HepG2 (cell line): ENCODE data around the gene NEU1. TPM values are rescaled to one million over a fixed set of nuclear protein-coding genes. Genes with fewer than 3 reads are reported as not detected.
A peak's percentile ranks its signal among the peaks of the same experiment; 100 is the strongest.

Experiments
- HMG20A ChIP-seq: IDR thresholded peaks from 2 replicates; pipeline ENCODE4 v1.6.1; 2016; ENCODE audit warnings: borderline replicate concordance
- HNF4A ChIP-seq: sonication (generic); formaldehyde crosslinking; IDR thresholded peaks from 2 replicates; pipeline ENCODE4 v1.4.0; 2020; ENCODE audit warnings: missing genetic modification reagents
- IKZF1 ChIP-seq: fragments of 450-650 bp; IDR thresholded peaks from 2 replicates; pipeline ENCODE4 v1.7.1; 2016
- IRF9 ChIP-seq: sonication (generic); formaldehyde crosslinking; IDR thresholded peaks from 2 replicates; pipeline ENCODE4 v1.8.0; 2022; ENCODE audit warnings: missing genetic modification reagents, mild to moderate bottlenecking, borderline replicate concordance
- KDM5A ChIP-seq: fragments of 200-600 bp; sonication (generic); IDR thresholded peaks from 2 replicates; pipeline ENCODE4 v1.7.0; 2018; ENCODE audit warnings: antibody characterized with exemption, mild to moderate bottlenecking, low read length, borderline replicate concordance
- MAFG ChIP-seq: sonication (generic); formaldehyde crosslinking; IDR thresholded peaks from 2 replicates; pipeline ENCODE4 v1.5.1; 2020; ENCODE audit warnings: mild to moderate bottlenecking, missing genetic modification reagents
- MIER2 ChIP-seq: IDR thresholded peaks from 2 replicates; pipeline ENCODE4 v1.6.1; 2016; ENCODE audit warnings: missing biosample characterization, missing genetic modification reagents
- NR2F6 ChIP-seq, 2 experiments: IDR thresholded peaks; 2 replicates each; pipeline ENCODE4 v1.6.1; 2016; ENCODE audit warnings: antibody characterized with exemption in 1 of 2, mild to moderate bottlenecking in 1 of 2
- POGZ ChIP-seq: sonication (generic); formaldehyde crosslinking; IDR thresholded peaks from 2 replicates; pipeline ENCODE4 v1.4.0; 2020; ENCODE audit warnings: mild to moderate bottlenecking, missing genetic modification reagents
- RFXAP ChIP-seq: sonication (generic); formaldehyde crosslinking; IDR thresholded peaks from 2 replicates; pipeline ENCODE4 v1.4.0; 2020; ENCODE audit warnings: missing genetic modification reagents, borderline replicate concordance
- SALL1 ChIP-seq: sonication (generic); formaldehyde crosslinking; IDR thresholded peaks from 2 replicates; pipeline ENCODE4 v1.8.0; 2022; ENCODE audit warnings: mild to moderate bottlenecking, missing genetic modification reagents
- SATB2 ChIP-seq: sonication (generic); formaldehyde crosslinking; IDR thresholded peaks from 2 replicates; pipeline ENCODE4 v1.5.0; 2020; ENCODE audit warnings: missing genetic modification reagents
- SOX6 ChIP-seq, 2 experiments: fragments of 450-650 bp in 1 of 2; sonication (generic) in 1 of 2; formaldehyde crosslinking in 1 of 2; IDR thresholded peaks; 2 replicates each; pipeline versions ENCODE4 v1.4.0 to v1.6.1; 2017 to 2020; ENCODE audit warnings: antibody characterized with exemption in 1 of 2, mild to moderate bottlenecking in 1 of 2, missing genetic modification reagents in 1 of 2
- SRY ChIP-seq: sonication (generic); formaldehyde crosslinking; IDR thresholded peaks from 2 replicates; pipeline ENCODE4 v1.8.0; 2022; ENCODE audit warnings: mild to moderate bottlenecking, missing genetic modification reagents
- ZBTB14 ChIP-seq: sonication (generic); formaldehyde crosslinking; IDR thresholded peaks from 2 replicates; pipeline ENCODE4 v1.4.0; 2020; ENCODE audit warnings: missing genetic modification reagents
- ZHX2 ChIP-seq, 2 experiments: sonication (generic) in 1 of 2; formaldehyde crosslinking in 1 of 2; IDR thresholded peaks; 2 replicates each; pipeline versions ENCODE4 v1.6.1 to v1.9.0; 2014 to 2022; ENCODE audit warnings: antibody characterized with exemption in 1 of 2, borderline replicate concordance in 1 of 2, inconsistent platforms in 1 of 2, low read depth in 1 of 2, missing genetic modification reagents in 1 of 2
- ZNF256 ChIP-seq: sonication (generic); formaldehyde crosslinking; conservative IDR thresholded peaks from 2 replicates; pipeline ENCODE4 v1.4.0; 2020; ENCODE audit warnings: missing genetic modification reagents
- ZNF367 ChIP-seq: sonication (generic); formaldehyde crosslinking; IDR thresholded peaks from 2 replicates; pipeline ENCODE4 v1.4.0; 2020; ENCODE audit warnings: missing genetic modification reagents, borderline replicate concordance
- ZNF747 ChIP-seq: sonication (generic); formaldehyde crosslinking; IDR thresholded peaks from 2 replicates; pipeline ENCODE4 v1.8.1; 2023; ENCODE audit warnings: missing genetic modification reagents, mild to moderate bottlenecking, borderline replicate concordance
- polyA plus RNA-seq, 8 experiments: library from polyadenylated mRNA; depleted of rRNA in 3 of 8; stranded (reverse) in 7 of 8; unstranded in 1 of 8; fragments of >200 nt; fragmentation: Illumina TruSeq in 4 of 8; extraction: Trizol in 4 of 8; gene quantifications; 2 replicates each; pipeline versions ENCODE4 v1.2.1 to v1.2.3, GENCODE V29; 2011 to 2016; ENCODE audit warnings: low read depth in 4 of 8, missing spikeins in 1 of 8, mixed read lengths in 1 of 8; ENCODE audit not compliant: insufficient read depth in 1 of 8
- total RNA-seq, 5 experiments: library from RNA; depleted of rRNA; stranded (reverse); fragments of >200 nt; fragmentation: Illumina TruSeq; extraction: Trizol; gene quantifications; 2 replicates each; pipeline ENCODE4 v1.2.3, GENCODE V29; 2016; ENCODE audit warnings: low read depth in 1 of 5

NEU1 gene
- total and polyA plus RNA-seq, 2 of the 13 experiments (the other 11 are each of a cell fraction or from before 2014, with no cell fraction given) = 215 to 297 TPM

- no peak for TF ChIP-seq NR2F6 (IDR thresholded peaks at IDR 0.05)
- TF ChIP-seq NR2F6 (CRISPR knock-in tag; IDR thresholded peaks at IDR 0.05) = peak; percentile 56; the same call in 1 of the 2 replicates
- no peak for TF ChIP-seq ZBTB14 (CRISPR knock-in tag)
- TF ChIP-seq POGZ (CRISPR knock-in tag) = 0 out of 2 replicates have a peak, but pooled peaks have one; percentile 77
- TF ChIP-seq IRF9 = peak; percentile 89; the same call in 1 of the 2 replicates
- TF ChIP-seq MAFG (CRISPR knock-in tag) = no peak
- 0 out of 2 replicates have a peak, but pooled peaks have one; percentile 59 for TF ChIP-seq ZNF367 (CRISPR knock-in tag)
- TF ChIP-seq RFXAP (CRISPR knock-in tag) = no peak
- peak; percentile 87 for TF ChIP-seq ZNF256 (CRISPR knock-in tag)
- TF ChIP-seq KDM5A = no peak; the same call in 1 of the 2 replicates
- peak; percentile 90; the same call in 1 of the 2 replicates for TF ChIP-seq SRY (CRISPR knock-in tag)
- no peak for TF ChIP-seq ZNF747
- TF ChIP-seq SALL1 (CRISPR knock-in tag) = peak; percentile 86
- no peak for TF ChIP-seq SOX6 (IDR thresholded peaks at IDR 0.05)
- TF ChIP-seq SOX6 (CRISPR knock-in tag; IDR thresholded peaks at IDR 0.05) = peak; percentile 55
- TF ChIP-seq SATB2 = peak; percentile 62; the same call in 1 of the 2 replicates
- no peak for TF ChIP-seq HNF4A (CRISPR knock-in tag)
- no peak for TF ChIP-seq HMG20A (CRISPR knock-in tag)
- TF ChIP-seq MIER2 (CRISPR knock-in tag) = no peak
- TF ChIP-seq IKZF1 = no peak
- TF ChIP-seq ZHX2 (IDR thresholded peaks at IDR 0.05; ENCODE audit: low read depth) = no peak
- no peak for TF ChIP-seq ZHX2 (CRISPR knock-in tag; IDR thresholded peaks at IDR 0.05; ENCODE audit: borderline replicate concordance)
These were observed 35.1 kb downstream of the NEU1 start, which contains the start of gene HSPA1B (continued) for GRCh38 chr6:31827286-31828079.
